ENCODE measurements around the gene SCRT2.

DNA sequence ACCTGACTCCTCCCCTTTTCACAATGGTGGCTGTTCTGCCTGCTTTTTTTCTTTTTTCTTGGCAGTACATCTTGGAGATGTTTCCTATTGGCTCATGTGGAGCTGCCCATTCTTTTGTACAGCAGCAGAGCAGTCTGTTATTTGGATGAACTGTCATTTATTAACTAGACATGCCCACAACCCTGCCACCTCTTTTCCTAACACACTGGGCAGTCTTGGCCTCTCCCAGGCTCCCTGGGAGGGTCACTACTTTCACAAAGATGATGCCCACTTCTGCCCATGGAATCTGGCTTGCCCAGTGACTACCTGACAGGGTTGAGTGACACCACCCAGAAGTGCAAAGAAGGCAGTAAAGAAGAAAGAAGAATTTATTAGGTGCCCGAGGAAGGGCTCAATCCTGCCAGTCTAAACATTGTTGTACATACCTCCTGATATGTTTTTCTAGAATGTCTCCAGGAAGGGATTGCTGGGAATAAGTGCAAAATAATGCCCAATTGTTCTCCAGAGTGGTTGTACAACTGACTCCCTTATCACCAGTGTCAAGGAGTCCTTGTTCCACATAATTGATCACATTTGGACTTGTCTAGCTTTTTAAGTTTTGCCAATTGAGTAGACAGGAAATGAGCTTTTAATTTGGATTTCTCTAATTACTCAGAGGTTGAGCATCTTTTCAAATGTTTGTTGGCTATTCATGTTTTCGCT is 19.7 kb upstream of the SCRT2 start:
- no peak for TF ChIP-seq CTCF (IDR thresholded peaks at IDR 0.05; ENCODE audit: low read length)
- no peak for TF ChIP-seq EZH2 (IDR thresholded peaks at IDR 0.05; ENCODE audit: borderline replicate concordance, low read length)

All from OCI-LY1 (cell line).